GM19397 (cell line): Measurements from ENCODE around the gene UBE2E3.
"Not testable (repeated sequence)": the region's sequence is repeated elsewhere in the genome, so short reads cannot be mapped to it uniquely, and the experiment has no call there.

Experiments used
- ATAC-seq: cut with Tn5 transposase; IDR thresholded peaks from one replicate; pipeline ENCODE4 v1.9.1; 2021; ENCODE audit warnings: mild to moderate bottlenecking, moderate library complexity; ENCODE audit not compliant: unreplicated experiment

The UBE2E3 gene

GRCh38 chr2:181072486-181073235 is 92.3 kb downstream of the UBE2E3 start:
- no peak for ATAC-seq

DNA sequence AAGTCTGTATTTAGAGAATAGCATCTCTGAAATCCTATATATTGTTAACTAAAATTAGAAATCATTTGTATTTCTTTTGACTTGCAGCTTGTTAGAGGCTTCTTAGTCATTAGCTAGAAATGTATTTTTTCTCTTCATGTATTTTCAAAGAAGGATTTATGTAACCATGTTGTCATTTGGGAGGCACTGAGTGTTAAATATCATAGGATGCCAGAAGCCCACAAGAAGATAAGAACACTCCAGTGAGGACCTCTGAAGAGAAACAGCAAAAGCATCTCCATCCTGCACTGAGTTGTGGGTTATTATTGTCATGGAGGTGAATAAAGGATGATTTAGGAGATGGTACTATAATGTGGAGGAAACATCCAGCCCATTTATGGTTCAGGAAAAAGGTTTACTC is 93.5 kb downstream of the UBE2E3 start:
- ATAC-seq: no peak

- ATAC-seq: no peak
These were observed 94.1 kb downstream of the UBE2E3 start for GRCh38 chr2:181074457-181074856.

- no peak for ATAC-seq
These were observed 96.3 kb downstream of the UBE2E3 start for GRCh38 chr2:181076658-181077057.

DNA sequence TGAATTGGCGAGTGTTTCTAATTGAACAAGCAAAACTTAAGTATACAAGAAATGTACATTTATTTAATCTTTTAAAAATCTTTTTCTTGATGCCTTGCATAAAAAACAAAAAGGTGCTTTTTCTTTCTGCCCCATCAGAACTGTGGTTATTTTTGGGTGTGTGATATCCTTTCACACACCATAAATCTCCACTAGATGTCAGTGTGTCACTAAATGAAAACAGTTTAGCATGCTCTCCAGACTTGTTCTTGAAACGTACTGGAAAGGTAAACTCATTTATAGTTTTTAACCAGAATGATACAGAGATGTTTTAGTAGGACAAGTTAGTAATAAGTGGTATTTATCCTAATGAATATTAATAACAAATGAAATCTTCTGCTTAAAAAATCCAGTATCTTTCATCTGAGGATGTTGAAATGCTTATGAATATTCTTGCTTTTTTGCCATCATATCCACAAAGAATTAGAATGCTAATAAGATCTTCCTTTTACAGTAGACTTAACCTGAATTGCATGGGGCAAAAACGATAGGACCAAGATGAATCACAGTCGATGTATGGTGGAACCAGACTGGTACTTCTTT is 96.8 kb downstream of the UBE2E3 start:
- ATAC-seq: peak; percentile 79

DNA sequence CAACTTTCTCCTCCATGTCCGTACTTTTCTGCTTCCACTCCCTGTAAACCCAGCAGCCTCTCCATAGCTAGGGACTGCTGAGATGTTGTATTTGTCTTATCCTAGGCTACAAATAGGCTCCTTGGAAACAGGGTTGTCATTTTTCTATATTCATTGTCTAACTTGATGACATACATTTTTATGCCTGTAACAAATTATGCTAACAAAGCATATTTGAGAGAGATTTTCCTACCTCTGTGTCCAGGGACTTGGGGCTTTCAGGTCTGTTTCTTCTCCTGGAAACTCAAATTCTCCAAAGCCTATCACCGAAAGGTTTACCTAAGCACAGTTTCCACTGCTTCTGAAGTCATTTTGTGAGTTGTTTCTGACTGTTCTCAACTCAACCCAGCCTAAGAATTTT is 102.7 kb downstream of the UBE2E3 start:
- ATAC-seq: no peak

GRCh38 chr2:181085734-181086133 is 105.3 kb downstream of the UBE2E3 start:
- ATAC-seq: no peak

DNA sequence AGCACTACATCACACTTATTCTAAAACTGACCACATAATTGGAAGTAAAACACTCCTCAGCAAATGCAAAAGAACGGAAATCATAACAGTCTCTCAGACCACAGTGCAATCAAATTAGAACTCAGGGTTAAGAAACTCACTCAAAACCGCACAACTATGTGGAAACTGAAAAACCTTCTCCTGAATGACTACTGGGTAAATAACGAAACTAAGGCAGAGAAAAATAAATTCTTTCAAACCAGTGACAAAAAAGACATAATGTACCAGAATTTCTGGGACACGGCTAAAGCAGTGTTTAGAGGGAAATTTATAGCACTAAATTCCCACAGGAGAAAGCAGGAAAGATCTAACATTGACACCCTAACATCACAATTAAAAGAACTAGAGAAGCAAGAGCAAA is 111.5 kb downstream of the UBE2E3 start:
- not testable (repeated sequence) for ATAC-seq

- ATAC-seq: no peak
These were observed 115.1 kb downstream of the UBE2E3 start for GRCh38 chr2:181095486-181095885.

- ATAC-seq: no peak
These were observed 123.3 kb downstream of the UBE2E3 start for GRCh38 chr2:181103659-181104058.

DNA sequence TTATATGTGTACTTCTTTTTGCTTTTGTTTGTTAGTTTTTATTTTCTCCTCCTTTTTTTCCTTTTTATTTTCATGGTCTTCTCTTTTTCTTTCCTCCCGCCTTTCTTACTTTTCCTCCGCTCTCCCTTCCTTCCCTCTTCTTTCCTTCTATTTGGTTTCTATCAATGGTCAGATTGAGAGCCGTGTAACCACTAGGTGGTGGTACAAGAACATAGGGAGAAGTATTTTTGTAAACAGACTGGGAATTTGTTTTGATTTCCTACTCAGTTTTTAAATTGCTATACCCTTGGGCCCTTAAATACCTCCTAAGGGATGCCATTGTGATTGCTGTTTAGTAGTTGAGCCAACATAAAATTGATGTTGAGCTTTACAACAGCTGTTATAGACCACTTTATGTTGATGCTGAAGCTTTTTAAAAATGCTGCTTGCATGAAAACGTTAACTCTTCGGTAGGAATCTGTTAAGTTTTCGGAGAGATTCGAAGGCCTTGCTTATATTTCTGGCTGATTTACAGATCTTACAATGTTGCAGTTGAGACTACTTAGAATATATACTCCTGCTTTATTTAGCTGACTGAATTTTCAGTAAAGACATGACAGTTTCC is 124.2 kb downstream of the UBE2E3 start:
- no peak for ATAC-seq

GRCh38 chr2:181105562-181105961 is 125.2 kb downstream of the UBE2E3 start:
- no peak for ATAC-seq

GRCh38 chr2:181106229-181106628 is 125.8 kb downstream of the UBE2E3 start:
- ATAC-seq: no peak

- ATAC-seq: peak; percentile 96
These were observed 126.6 kb downstream of the UBE2E3 start for GRCh38 chr2:181106789-181107627.

DNA sequence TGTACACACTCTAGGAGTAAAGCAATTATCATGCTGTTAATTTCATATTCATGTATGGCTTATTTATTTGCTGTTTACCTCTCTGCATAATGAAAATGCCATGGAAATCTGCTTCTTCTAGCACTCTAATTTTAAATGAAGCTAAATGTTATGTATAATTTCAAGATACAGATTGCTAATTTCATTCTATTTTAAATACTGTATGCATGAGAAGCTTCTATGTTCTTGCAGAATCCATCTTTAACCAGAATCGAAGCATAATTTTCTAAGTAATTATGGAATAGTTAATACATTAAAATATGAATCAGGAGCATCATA is 127.2 kb downstream of the UBE2E3 start:
- no peak for ATAC-seq

GRCh38 chr2:181111059-181111458 is 130.7 kb downstream of the UBE2E3 start:
- ATAC-seq: no peak

GRCh38 chr2:181112916-181113315 is 132.5 kb downstream of the UBE2E3 start:
- no peak for ATAC-seq
